Muscle layer of duodenum (tissue), 2 donors: Measurements from ENCODE around the gene NR2F1.

Experiments used
- H3K27ac ChIP-seq: one replicate; pipeline ENCODE4 v1.7.0; 2013; ENCODE audit warnings: mild to moderate bottlenecking, low read length
- H3K27me3 ChIP-seq: one replicate; pipeline ENCODE4 v1.7.0; 2013; ENCODE audit warnings: low read depth, mild to moderate bottlenecking, control low read depth, low read length
- H3K36me3 ChIP-seq, 2 donors: one replicate each; pipeline ENCODE4 v1.7.0; 2013; ENCODE audit warnings: low read length in 2 of 2, control low read depth in 1 of 2, mild to moderate bottlenecking in 1 of 2; ENCODE audit not compliant: insufficient read depth in 2 of 2, control insufficient read depth in 1 of 2
- H3K4me1 ChIP-seq, 2 donors: one replicate each; pipeline ENCODE4 v1.7.0; 2013; ENCODE audit warnings: low read length in 2 of 2, mild to moderate bottlenecking in 2 of 2, control low read depth in 1 of 2, moderate library complexity in 1 of 2; ENCODE audit not compliant: insufficient read depth in 2 of 2, control insufficient read depth in 1 of 2
- H3K4me3 ChIP-seq, 2 donors: one replicate each; pipeline ENCODE4 v1.7.0; 2013; ENCODE audit warnings: low read length in 2 of 2, low read depth in 1 of 2, mild to moderate bottlenecking in 1 of 2
- H3K9me3 ChIP-seq, 2 donors: one replicate each; pipeline ENCODE4 v1.7.0; 2013; ENCODE audit warnings: low read length in 2 of 2, control low read depth in 1 of 2, mild to moderate bottlenecking in 1 of 2; ENCODE audit not compliant: control insufficient read depth in 1 of 2
- donor health status: healthy.

NR2F1 gene

GRCh38 chr5:93572608-93573353 lies 10.2 kb upstream of the NR2F1 start:
- Histone ChIP-seq H3K27me3 (peaks cover 62% of the 10 kb centered on the region), H3K36me3 (no peaks in the 10 kb centered on the region), H3K4me3 (peak overlapping the region in 1 of 2 donors; percentile 39), H3K27ac (no peak overlapping the region), H3K9me3 (no peaks in the 10 kb centered on the region), H3K4me1 (peaks cover 0 to 26% of the 10 kb centered on the region in 2 donors)

- peaks cover 68% of the 10 kb centered on the region for H3K27me3 ChIP-seq
- H3K36me3 ChIP-seq: no peaks in the 10 kb centered on the region
- no peak overlapping the region for H3K27ac ChIP-seq
- no peaks in the 10 kb centered on the region for H3K9me3 ChIP-seq
- peak overlapping the region in 1 of 2 donors; percentile 39 for H3K4me3 ChIP-seq
- peaks cover 0 to 26% of the 10 kb centered on the region in 2 donors for H3K4me1 ChIP-seq
Observed at GRCh38 chr5:93573354-93574351, 9.4 kb upstream of the NR2F1 start.

GRCh38 chr5:93574491-93575305 lies 8.3 kb upstream of the NR2F1 start:
- Histone ChIP-seq H3K9me3 (no peaks in the 10 kb centered on the region), H3K27ac (peak overlapping the region; percentile 19), H3K4me1 (peaks cover 0 to 30% of the 10 kb centered on the region in 2 donors), H3K36me3 (no peaks in the 10 kb centered on the region), H3K27me3 (peaks cover 65% of the 10 kb centered on the region), H3K4me3 (no peak overlapping the region)

GRCh38 chr5:93575461-93576414 lies 7.3 kb upstream of the NR2F1 start:
- Histone ChIP-seq H3K4me1 (peaks cover 0 to 34% of the 10 kb centered on the region in 2 donors), H3K9me3 (no peaks in the 10 kb centered on the region), H3K4me3 (no peak overlapping the region), H3K27me3 (peaks cover 66% of the 10 kb centered on the region), H3K27ac (peak overlapping the region; percentile 19), H3K36me3 (no peaks in the 10 kb centered on the region)

GRCh38 chr5:93576994-93577853 lies 5.8 kb upstream of the NR2F1 start:
- no peak overlapping the region for H3K4me3 ChIP-seq
- H3K4me1 ChIP-seq: peaks cover 0 to 30% of the 10 kb centered on the region in 2 donors
- H3K9me3 ChIP-seq: no peaks in the 10 kb centered on the region
- H3K27me3 ChIP-seq: peaks cover 58% of the 10 kb centered on the region
- no peak overlapping the region for H3K27ac ChIP-seq
- no peaks in the 10 kb centered on the region for H3K36me3 ChIP-seq

- Histone ChIP-seq H3K27ac (peak overlapping the region; percentile 68), H3K4me1 (peaks cover 0 to 24% of the 10 kb centered on the region in 2 donors), H3K9me3 (no peaks in the 10 kb centered on the region), H3K27me3 (peaks cover 64% of the 10 kb centered on the region), H3K4me3 (peak overlapping the region; percentile 27 to 80), H3K36me3 (no peaks in the 10 kb centered on the region)
Observed at GRCh38 chr5:93577854-93578812, 4.9 kb upstream of the NR2F1 start.

- Histone ChIP-seq H3K27ac (peak overlapping the region; percentile 68), H3K36me3 (no peaks in the 10 kb centered on the region), H3K9me3 (no peaks in the 10 kb centered on the region), H3K4me1 (peaks cover 0 to 29% of the 10 kb centered on the region in 2 donors), H3K27me3 (peaks cover 57% of the 10 kb centered on the region), H3K4me3 (peak overlapping the region; percentile 27 to 80)
Observed at GRCh38 chr5:93578813-93579691, 4.0 kb upstream of the NR2F1 start.

- Histone ChIP-seq H3K4me1 (peaks cover 0 to 29% of the 10 kb centered on the region in 2 donors), H3K9me3 (no peaks in the 10 kb centered on the region), H3K27ac (no peak overlapping the region), H3K27me3 (peaks cover 53% of the 10 kb centered on the region), H3K4me3 (peak overlapping the region; percentile 74 to 80), H3K36me3 (no peaks in the 10 kb centered on the region)
Observed at GRCh38 chr5:93579692-93580062, 3.3 kb upstream of the NR2F1 start.
